Right atrium auricular region (tissue), 2 donors: ENCODE data around the gene ADCK1. TPM values are rescaled to one million over a fixed set of nuclear protein-coding genes. Genes with fewer than 3 reads are reported as not detected.
"Not testable (repeated sequence)": the region's sequence is repeated elsewhere in the genome, so short reads cannot be mapped to it uniquely, and the experiment has no call there.

Experiments
- DNase-seq: peaks from one replicate; pipeline ENCODE4 v3.0.0-alpha.2; 2019; ENCODE audit warnings: low spot score
- H3K27ac ChIP-seq, 2 donors: fragments of 200-600 bp; sonication (generic); 1 replicate in 1 of 2; 2 replicates in 1 of 2; pipeline ENCODE4 v1.5.1; 2016 to 2019
- H3K27me3 ChIP-seq, 2 donors: fragments of 200-600 bp; sonication (generic); one replicate each; pipeline versions ENCODE4 v1.5.1 to v1.6.0; 2017 to 2019
- H3K36me3 ChIP-seq: fragments of 200-600 bp; sonication (generic); one replicate; pipeline ENCODE4 v1.5.1; 2016
- H3K4me1 ChIP-seq, 2 donors: fragments of 200-600 bp; sonication (generic); one replicate each; pipeline versions ENCODE4 v1.5.1 to v1.6.0; 2017 to 2019
- H3K4me3 ChIP-seq, 2 donors: fragments of 200-600 bp; sonication (generic); 1 replicate in 1 of 2; 2 replicates in 1 of 2; pipeline ENCODE4 v1.5.1; 2017 to 2019; ENCODE audit warnings: mild to moderate bottlenecking in 1 of 2, moderate library complexity in 1 of 2
- H3K9me3 ChIP-seq, 2 donors: fragments of 200-600 bp; sonication (generic); one replicate each; pipeline ENCODE4 v1.5.1; 2019
- CTCF ChIP-seq, 2 donors: fragments of 200-600 bp; sonication (generic); IDR thresholded peaks; one replicate each; pipeline ENCODE4 v1.5.1; 2019; ENCODE audit warnings: antibody characterized with exemption in 2 of 2
- total RNA-seq, 2 donors: library from RNA; depleted of rRNA; stranded (reverse); fragments of >200 nt; gene quantifications; one replicate each; pipeline ENCODE4 v1.1.0, GENCODE V29; 2016

ADCK1 gene
- total RNA-seq, 2 donors from 2014 or later = 5.5 to 8.3 TPM

GRCh38 chr14:77786148-77786547 lies 13.8 kb upstream of the ADCK1 start:
- no peak for TF ChIP-seq CTCF (IDR thresholded peaks at IDR 0.05)
- H3K27me3 ChIP-seq = no peaks in the 10 kb centered on the region
- H3K4me1 ChIP-seq = no peaks in the 10 kb centered on the region
- no peak overlapping the region for H3K4me3 ChIP-seq
- no peak for DNase-seq
- H3K27ac ChIP-seq = no peak overlapping the region
- no peaks in the 10 kb centered on the region for H3K9me3 ChIP-seq
- H3K36me3 ChIP-seq = no peaks in the 10 kb centered on the region

- H3K4me1 ChIP-seq = no peaks in the 10 kb centered on the region
- TF ChIP-seq CTCF (IDR thresholded peaks at IDR 0.05) = no peak
- H3K27ac ChIP-seq = no peak overlapping the region
- DNase-seq = no peak
- H3K27me3 ChIP-seq = no peaks in the 10 kb centered on the region
- no peaks in the 10 kb centered on the region for H3K36me3 ChIP-seq
- H3K9me3 ChIP-seq = no peaks in the 10 kb centered on the region
- H3K4me3 ChIP-seq = no peak overlapping the region
These were observed 9.2 kb upstream of the ADCK1 start for GRCh38 chr14:77790566-77791224.

GRCh38 chr14:77791225-77791600 lies 8.7 kb upstream of the ADCK1 start:
- Histone ChIP-seq H3K36me3 (no peaks in the 10 kb centered on the region), H3K4me3 (no peak overlapping the region), H3K27me3 (no peaks in the 10 kb centered on the region), H3K9me3 (no peaks in the 10 kb centered on the region), H3K27ac (no peak overlapping the region), H3K4me1 (no peaks in the 10 kb centered on the region)
- no peak for TF ChIP-seq CTCF (IDR thresholded peaks at IDR 0.05)
- no peak for DNase-seq

GRCh38 chr14:77793255-77793654 lies 6.7 kb upstream of the ADCK1 start:
- not testable (repeated sequence) for H3K36me3 ChIP-seq, H3K9me3 ChIP-seq, H3K27ac ChIP-seq, H3K4me3 ChIP-seq, H3K27me3 ChIP-seq, H3K4me1 ChIP-seq, DNase-seq

GRCh38 chr14:77794357-77794756 lies 5.6 kb upstream of the ADCK1 start:
- Histone ChIP-seq H3K4me1 (peaks cover 0 to under 1% of the 10 kb centered on the region in 2 donors), H3K27me3 (no peaks in the 10 kb centered on the region), H3K9me3 (no peaks in the 10 kb centered on the region), H3K36me3 (no peaks in the 10 kb centered on the region), H3K27ac (no peak overlapping the region), H3K4me3 (no peak overlapping the region)
- no peak for DNase-seq
- no peak for TF ChIP-seq CTCF (IDR thresholded peaks at IDR 0.05)

GRCh38 chr14:77799456-77799855 lies 453 bp upstream of the ADCK1 start:
- H3K27ac ChIP-seq = peak overlapping the region; percentile 92 to 94
- not testable (repeated sequence) for H3K9me3 ChIP-seq, H3K27me3 ChIP-seq, DNase-seq, H3K36me3 ChIP-seq
- peak overlapping the region; percentile 72 to 87 for H3K4me3 ChIP-seq
- peaks cover 0 to 11% of the 10 kb centered on the region in 2 donors for H3K4me1 ChIP-seq

GRCh38 chr14:77800814-77801213 lies 905 bp downstream of the ADCK1 start:
- no peak for TF ChIP-seq CTCF (IDR thresholded peaks at IDR 0.05)
- H3K4me1 ChIP-seq = peaks cover 0 to 11% of the 10 kb centered on the region in 2 donors
- DNase-seq = no peak

More at GRCh38 chr14:77800814-77801213, 905 bp downstream of the ADCK1 start:
- Histone ChIP-seq H3K9me3 (no peaks in the 10 kb centered on the region), H3K4me3 (peak overlapping the region; percentile 72 to 87), H3K27me3 (no peaks in the 10 kb centered on the region), H3K27ac (peak overlapping the region; percentile 92 to 94), H3K36me3 (no peaks in the 10 kb centered on the region)
